Umbilical cord (tissue), 2 donors: ENCODE measurements around the gene RPL9. TPM values are rescaled to one million over a fixed set of nuclear protein-coding genes. Genes with fewer than 3 reads are reported as not detected.
"Not testable (repeated sequence)": the region's sequence is repeated elsewhere in the genome, so short reads cannot be mapped to it uniquely, and the experiment has no call there.

Experiments used
- DNase-seq: peaks from one replicate; pipeline ENCODE4 v3.0.0-alpha.2; 2015; ENCODE audit warnings: low spot score
- total RNA-seq: library from RNA; depleted of rRNA; stranded (reverse); fragments of >200 nt; gene quantifications from one replicate; pipeline ENCODE4 v1.2.3, GENCODE V29; 2014; ENCODE audit warnings: low replicate concordance; ENCODE audit not compliant: insufficient read depth

The RPL9 gene
- total RNA-seq, 1 donor from 2014 or later, result 3,054 TPM

- DNase-seq, result no peak
Observed at GRCh38 chr4:39466747-39467146, 8.0 kb upstream of the RPL9 start.

GRCh38 chr4:39464886-39465501 lies 6.3 kb upstream of the RPL9 start:
- DNase-seq, result peak; percentile 90

GRCh38 chr4:39458161-39458504 lies 589 bp downstream of the RPL9 start:
- DNase-seq, result not testable (repeated sequence)

- DNase-seq, result no peak
Observed at GRCh38 chr4:39456946-39457763, 1.6 kb downstream of the RPL9 start.

- no peak for DNase-seq
Observed at GRCh38 chr4:39455486-39455885, 3.2 kb downstream of the RPL9 start.

- DNase-seq, result no peak
Observed at GRCh38 chr4:39453738-39454137, 5.0 kb downstream of the RPL9 start.

- DNase-seq, result no peak
Observed at GRCh38 chr4:39452860-39453587, 5.7 kb downstream of the RPL9 start.

GRCh38 chr4:39452153-39452859 lies 6.4 kb downstream of the RPL9 start:
- no peak for DNase-seq

GRCh38 chr4:39451423-39452023 lies 7.2 kb downstream of the RPL9 start:
- DNase-seq, result no peak

GRCh38 chr4:39450618-39451017 lies 8.1 kb downstream of the RPL9 start:
- DNase-seq, result no peak

- DNase-seq, result peak; percentile 43
Observed at GRCh38 chr4:39446842-39447573, 11.7 kb downstream of the RPL9 start.

- DNase-seq, result no peak
Observed at GRCh38 chr4:39446483-39446841, 12.3 kb downstream of the RPL9 start.

- no peak for DNase-seq
Observed at GRCh38 chr4:39442998-39443397, 15.7 kb downstream of the RPL9 start.

- DNase-seq, result no peak
Observed at GRCh38 chr4:39441593-39441992, 17.1 kb downstream of the RPL9 start.

- no peak for DNase-seq
Observed at GRCh38 chr4:39435659-39436563, 22.8 kb downstream of the RPL9 start.

- no peak for DNase-seq
Observed at GRCh38 chr4:39433878-39434492, 24.7 kb downstream of the RPL9 start.

GRCh38 chr4:39429476-39430334 lies 29.0 kb downstream of the RPL9 start:
- DNase-seq, result no peak

- no peak for DNase-seq
Observed at GRCh38 chr4:39427520-39428114, 31.1 kb downstream of the RPL9 start.
